ENCODE results near the gene PHEX. TPM values are rescaled to one million over a fixed set of nuclear protein-coding genes. Genes with fewer than 3 reads are reported as not detected.

Gene PHEX
- polyA plus RNA-seq, 1 donor from 2014 or later, result 0.59 TPM

DNA sequence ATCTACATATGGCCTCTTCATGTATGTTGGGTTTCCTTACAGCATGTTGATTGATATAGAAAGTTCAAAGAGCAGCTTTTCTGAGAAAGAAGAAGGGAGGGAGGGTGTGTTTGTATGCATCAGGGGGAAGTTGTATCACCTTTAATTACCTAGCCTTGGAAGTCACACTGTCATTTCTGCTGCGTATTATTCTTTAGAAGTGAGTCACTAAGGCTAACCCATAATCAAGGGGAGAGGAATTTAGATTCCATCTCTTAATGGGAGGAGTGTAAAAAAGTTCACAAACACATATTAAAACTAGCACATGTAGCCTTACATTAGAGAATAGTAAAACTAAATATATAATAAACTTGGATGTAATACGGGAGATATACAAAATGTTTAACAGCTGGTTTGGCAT, 154.0 kb downstream of the PHEX start:
- H3K27me3 ChIP-seq (ENCODE audit: insufficient read depth, low read depth, low read length), result no peaks in the 10 kb centered on the region
- H3K9me3 ChIP-seq (ENCODE audit: low read length), result no peaks in the 10 kb centered on the region
- H3K27ac ChIP-seq (ENCODE audit: low read length), result no peak overlapping the region

DNA sequence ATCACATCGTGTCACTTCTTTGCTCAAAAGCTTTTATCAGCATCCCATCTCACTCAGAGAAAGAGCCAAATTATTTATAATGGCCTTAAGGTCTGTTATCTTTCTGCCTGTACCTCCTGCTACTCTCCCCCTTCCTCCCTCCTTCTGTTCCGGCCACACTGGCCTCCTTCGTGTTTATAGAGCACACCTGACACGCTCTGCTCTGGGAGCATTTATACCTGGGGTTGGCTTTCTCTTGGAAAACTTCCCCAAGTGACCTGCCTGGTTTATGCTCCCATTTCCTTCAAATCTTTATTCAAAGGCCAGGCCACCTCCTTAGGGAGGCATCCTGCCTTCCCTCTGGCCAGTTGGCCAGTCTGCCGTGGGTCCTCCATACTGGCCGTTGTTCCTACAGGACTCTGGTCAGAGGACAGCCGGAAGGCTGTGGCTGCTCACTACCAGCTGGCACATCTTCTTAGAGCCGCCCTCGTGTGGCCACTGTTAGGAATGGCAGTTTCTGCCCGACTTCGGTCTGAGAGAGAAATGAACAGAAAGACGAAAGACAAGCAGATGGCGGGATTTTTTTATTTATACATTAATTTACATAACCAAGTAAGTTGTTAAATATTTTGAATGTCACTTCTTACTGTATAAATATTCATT, 160.4 kb downstream of the PHEX start:
- H3K36me3 ChIP-seq (ENCODE audit: insufficient read depth, low read length), result no peaks in the 10 kb centered on the region
- H3K79me2 ChIP-seq (replicated peaks; ENCODE audit: insufficient read depth, low read length), result no peaks in the 10 kb centered on the region
- H3K27ac ChIP-seq (ENCODE audit: low read length), result no peak overlapping the region
- H3K4me2 ChIP-seq (ENCODE audit: low read length), result no peak overlapping the region
- no peaks in the 10 kb centered on the region for H3K27me3 ChIP-seq (ENCODE audit: insufficient read depth, low read depth, low read length)
- no peak overlapping the region for H2AFZ ChIP-seq (ENCODE audit: low read depth, low read length)
- H3K9me3 ChIP-seq (ENCODE audit: low read length), result no peaks in the 10 kb centered on the region
- TF ChIP-seq, protein P1, sequence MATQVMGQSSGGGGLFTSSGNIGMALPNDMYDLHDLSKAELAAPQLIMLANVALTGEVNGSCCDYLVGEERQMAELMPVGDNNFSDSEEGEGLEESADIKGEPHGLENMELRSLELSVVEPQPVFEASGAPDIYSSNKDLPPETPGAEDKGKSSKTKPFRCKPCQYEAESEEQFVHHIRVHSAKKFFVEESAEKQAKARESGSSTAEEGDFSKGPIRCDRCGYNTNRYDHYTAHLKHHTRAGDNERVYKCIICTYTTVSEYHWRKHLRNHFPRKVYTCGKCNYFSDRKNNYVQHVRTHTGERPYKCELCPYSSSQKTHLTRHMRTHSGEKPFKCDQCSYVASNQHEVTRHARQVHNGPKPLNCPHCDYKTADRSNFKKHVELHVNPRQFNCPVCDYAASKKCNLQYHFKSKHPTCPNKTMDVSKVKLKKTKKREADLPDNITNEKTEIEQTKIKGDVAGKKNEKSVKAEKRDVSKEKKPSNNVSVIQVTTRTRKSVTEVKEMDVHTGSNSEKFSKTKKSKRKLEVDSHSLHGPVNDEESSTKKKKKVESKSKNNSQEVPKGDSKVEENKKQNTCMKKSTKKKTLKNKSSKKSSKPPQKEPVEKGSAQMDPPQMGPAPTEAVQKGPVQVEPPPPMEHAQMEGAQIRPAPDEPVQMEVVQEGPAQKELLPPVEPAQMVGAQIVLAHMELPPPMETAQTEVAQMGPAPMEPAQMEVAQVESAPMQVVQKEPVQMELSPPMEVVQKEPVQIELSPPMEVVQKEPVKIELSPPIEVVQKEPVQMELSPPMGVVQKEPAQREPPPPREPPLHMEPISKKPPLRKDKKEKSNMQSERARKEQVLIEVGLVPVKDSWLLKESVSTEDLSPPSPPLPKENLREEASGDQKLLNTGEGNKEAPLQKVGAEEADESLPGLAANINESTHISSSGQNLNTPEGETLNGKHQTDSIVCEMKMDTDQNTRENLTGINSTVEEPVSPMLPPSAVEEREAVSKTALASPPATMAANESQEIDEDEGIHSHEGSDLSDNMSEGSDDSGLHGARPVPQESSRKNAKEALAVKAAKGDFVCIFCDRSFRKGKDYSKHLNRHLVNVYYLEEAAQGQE (IDR thresholded peaks at IDR 0.05; ENCODE audit: borderline replicate concordance), result no peak
- TF ChIP-seq EP300 (conservative IDR thresholded peaks at IDR 0.05; ENCODE audit: poor library complexity, severe bottlenecking), result no peak
- TF ChIP-seq EZH2 (IDR thresholded peaks at IDR 0.05; ENCODE audit: borderline replicate concordance, insufficient read depth, low read length, poor library complexity, severe bottlenecking), result no peak
- TF ChIP-seq TAF1 (IDR thresholded peaks at IDR 0.05; ENCODE audit: low read depth), result no peak
- no peak for TF ChIP-seq RAD21 (conservative IDR thresholded peaks at IDR 0.05)
- TF ChIP-seq, protein P2, sequence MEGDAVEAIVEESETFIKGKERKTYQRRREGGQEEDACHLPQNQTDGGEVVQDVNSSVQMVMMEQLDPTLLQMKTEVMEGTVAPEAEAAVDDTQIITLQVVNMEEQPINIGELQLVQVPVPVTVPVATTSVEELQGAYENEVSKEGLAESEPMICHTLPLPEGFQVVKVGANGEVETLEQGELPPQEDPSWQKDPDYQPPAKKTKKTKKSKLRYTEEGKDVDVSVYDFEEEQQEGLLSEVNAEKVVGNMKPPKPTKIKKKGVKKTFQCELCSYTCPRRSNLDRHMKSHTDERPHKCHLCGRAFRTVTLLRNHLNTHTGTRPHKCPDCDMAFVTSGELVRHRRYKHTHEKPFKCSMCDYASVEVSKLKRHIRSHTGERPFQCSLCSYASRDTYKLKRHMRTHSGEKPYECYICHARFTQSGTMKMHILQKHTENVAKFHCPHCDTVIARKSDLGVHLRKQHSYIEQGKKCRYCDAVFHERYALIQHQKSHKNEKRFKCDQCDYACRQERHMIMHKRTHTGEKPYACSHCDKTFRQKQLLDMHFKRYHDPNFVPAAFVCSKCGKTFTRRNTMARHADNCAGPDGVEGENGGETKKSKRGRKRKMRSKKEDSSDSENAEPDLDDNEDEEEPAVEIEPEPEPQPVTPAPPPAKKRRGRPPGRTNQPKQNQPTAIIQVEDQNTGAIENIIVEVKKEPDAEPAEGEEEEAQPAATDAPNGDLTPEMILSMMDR (IDR thresholded peaks at IDR 0.05; ENCODE audit: poor library complexity, severe bottlenecking), result peak; percentile 36
- TF ChIP-seq SMC3 (conservative IDR thresholded peaks at IDR 0.05; ENCODE audit: poor library complexity), result peak; percentile 24
- no peaks in the 10 kb centered on the region for H3F3A ChIP-seq (ENCODE audit: insufficient read depth, low read length, poor library complexity, severe bottlenecking)
- no peak overlapping the region for H3K9ac ChIP-seq (ENCODE audit: low read length)
- no peak overlapping the region for H3K4me3 ChIP-seq (ENCODE audit: low read length)
- H3K9me2 ChIP-seq (ENCODE audit: insufficient read depth, low read length), result no peaks in the 10 kb centered on the region
- H4K20me1 ChIP-seq (ENCODE audit: insufficient read depth), result no peaks in the 10 kb centered on the region

More for the DNA sequence above, 154.0 kb downstream of the PHEX start:
- Histone ChIP-seq H3K9me2 (ENCODE audit: insufficient read depth, low read length) (no peaks in the 10 kb centered on the region), H3K4me3 (ENCODE audit: low read length) (no peak overlapping the region), H3K36me3 (ENCODE audit: insufficient read depth, low read length) (no peaks in the 10 kb centered on the region), H3K79me2 (replicated peaks; ENCODE audit: insufficient read depth, low read length) (no peaks in the 10 kb centered on the region), H4K20me1 (ENCODE audit: insufficient read depth) (no peaks in the 10 kb centered on the region), H3F3A (ENCODE audit: insufficient read depth, low read length, poor library complexity, severe bottlenecking) (no peaks in the 10 kb centered on the region), H2AFZ (ENCODE audit: low read depth, low read length) (no peak overlapping the region), H3K9ac (ENCODE audit: low read length) (no peak overlapping the region), H3K4me2 (ENCODE audit: low read length) (no peak overlapping the region)
- TF ChIP-seq EZH2 (IDR thresholded peaks at IDR 0.05; ENCODE audit: borderline replicate concordance, insufficient read depth, low read length, poor library complexity, severe bottlenecking) (no peak), SMC3 (conservative IDR thresholded peaks at IDR 0.05; ENCODE audit: poor library complexity) (no peak), RAD21 (conservative IDR thresholded peaks at IDR 0.05) (no peak)
- TF ChIP-seq, protein P2 (IDR thresholded peaks at IDR 0.05; ENCODE audit: poor library complexity, severe bottlenecking), result no peak
- TF ChIP-seq, protein P1 (IDR thresholded peaks at IDR 0.05; ENCODE audit: borderline replicate concordance), result no peak
